ENCODE results near the gene ZBTB9. TPM values are rescaled to one million over a fixed set of nuclear protein-coding genes. Genes with fewer than 3 reads are reported as not detected.

The ZBTB9 gene
- total RNA-seq, 4 donors from 2014 or later: 2.2 to 4.0 (median 3.2) TPM

DNA sequence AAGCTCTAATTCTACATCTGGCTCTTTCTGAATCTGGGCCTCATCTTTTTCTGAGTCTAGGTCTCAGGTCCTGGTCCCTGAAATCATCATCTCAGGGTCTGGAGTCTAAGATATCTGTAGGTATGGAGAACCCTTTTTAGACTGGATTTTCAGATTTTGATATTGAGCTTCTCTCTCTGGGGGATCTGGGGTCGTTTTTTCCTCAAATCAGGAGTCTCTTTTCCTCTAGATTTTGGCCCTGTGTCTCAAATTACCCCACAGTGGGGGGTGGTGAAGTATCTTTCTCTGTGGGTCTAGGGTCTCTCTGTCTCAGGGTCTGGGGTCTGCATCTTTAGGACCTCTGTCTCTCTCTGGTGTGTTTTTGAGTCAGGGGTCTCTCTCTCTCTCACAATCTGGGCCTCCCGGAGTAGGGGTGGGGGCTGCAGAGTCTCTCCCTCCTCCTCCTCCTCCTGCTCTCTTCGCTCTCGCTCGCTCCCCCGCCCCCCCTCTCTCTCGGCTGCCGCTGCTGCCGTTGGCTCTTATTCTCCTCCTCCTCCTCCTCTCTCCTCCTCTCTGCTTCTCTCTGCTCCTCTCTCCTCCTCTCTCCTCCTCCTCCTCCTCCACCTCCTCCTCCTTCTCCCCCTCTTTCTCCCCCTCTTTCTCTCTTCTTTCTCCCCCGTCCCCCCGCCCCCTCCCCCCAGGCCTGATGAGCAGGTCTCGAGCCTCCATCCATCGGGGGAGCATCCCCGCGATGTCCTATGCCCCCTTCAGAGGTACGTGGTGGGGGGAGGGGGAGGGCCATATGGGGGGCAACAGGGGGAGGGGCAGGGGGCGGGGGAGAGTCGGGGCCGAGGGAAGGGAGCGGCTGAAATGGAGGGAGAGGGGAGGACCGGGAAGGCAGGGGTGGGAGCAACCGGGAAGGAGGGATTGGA, 34.5 kb upstream of the ZBTB9 start, which contains the start of gene SYNGAP1:
SYNGAP1 (plus strand) TSS at position 486 of the 911 bp plus-strand sequence; CDS start at position 686, 200 bp downstream.
- H3K27me3 ChIP-seq: no peaks in the 10 kb centered on the region
- ATAC-seq: peak; percentile 31
- peak within 1 kb of the TSS; percentile 87 to 98 (median 93) for H3K27ac ChIP-seq
- H3K36me3 ChIP-seq: peaks cover 0 to 13% of the 10 kb centered on the region in 2 donors
- WGBS, 2 donors (ENCODE audit: low coverage in 1 of 2): 3% methylated on average over 7 to 10 of the region's 22 CpGs
- H3K4me3 ChIP-seq: peak within 1 kb of the TSS; percentile 42 to 53
- H3K4me1 ChIP-seq: peaks cover 9 to 81% (median 33%) of the 10 kb centered on the region in 3 donors
- no peak for TF ChIP-seq POLR2AphosphoS5 (IDR thresholded peaks at IDR 0.05)
- TF ChIP-seq, protein P1, sequence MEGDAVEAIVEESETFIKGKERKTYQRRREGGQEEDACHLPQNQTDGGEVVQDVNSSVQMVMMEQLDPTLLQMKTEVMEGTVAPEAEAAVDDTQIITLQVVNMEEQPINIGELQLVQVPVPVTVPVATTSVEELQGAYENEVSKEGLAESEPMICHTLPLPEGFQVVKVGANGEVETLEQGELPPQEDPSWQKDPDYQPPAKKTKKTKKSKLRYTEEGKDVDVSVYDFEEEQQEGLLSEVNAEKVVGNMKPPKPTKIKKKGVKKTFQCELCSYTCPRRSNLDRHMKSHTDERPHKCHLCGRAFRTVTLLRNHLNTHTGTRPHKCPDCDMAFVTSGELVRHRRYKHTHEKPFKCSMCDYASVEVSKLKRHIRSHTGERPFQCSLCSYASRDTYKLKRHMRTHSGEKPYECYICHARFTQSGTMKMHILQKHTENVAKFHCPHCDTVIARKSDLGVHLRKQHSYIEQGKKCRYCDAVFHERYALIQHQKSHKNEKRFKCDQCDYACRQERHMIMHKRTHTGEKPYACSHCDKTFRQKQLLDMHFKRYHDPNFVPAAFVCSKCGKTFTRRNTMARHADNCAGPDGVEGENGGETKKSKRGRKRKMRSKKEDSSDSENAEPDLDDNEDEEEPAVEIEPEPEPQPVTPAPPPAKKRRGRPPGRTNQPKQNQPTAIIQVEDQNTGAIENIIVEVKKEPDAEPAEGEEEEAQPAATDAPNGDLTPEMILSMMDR (IDR thresholded peaks at IDR 0.05): peak in 1 of 4 experiments; percentile 2
- no peaks in the 10 kb centered on the region for H3K9me3 ChIP-seq

DNA sequence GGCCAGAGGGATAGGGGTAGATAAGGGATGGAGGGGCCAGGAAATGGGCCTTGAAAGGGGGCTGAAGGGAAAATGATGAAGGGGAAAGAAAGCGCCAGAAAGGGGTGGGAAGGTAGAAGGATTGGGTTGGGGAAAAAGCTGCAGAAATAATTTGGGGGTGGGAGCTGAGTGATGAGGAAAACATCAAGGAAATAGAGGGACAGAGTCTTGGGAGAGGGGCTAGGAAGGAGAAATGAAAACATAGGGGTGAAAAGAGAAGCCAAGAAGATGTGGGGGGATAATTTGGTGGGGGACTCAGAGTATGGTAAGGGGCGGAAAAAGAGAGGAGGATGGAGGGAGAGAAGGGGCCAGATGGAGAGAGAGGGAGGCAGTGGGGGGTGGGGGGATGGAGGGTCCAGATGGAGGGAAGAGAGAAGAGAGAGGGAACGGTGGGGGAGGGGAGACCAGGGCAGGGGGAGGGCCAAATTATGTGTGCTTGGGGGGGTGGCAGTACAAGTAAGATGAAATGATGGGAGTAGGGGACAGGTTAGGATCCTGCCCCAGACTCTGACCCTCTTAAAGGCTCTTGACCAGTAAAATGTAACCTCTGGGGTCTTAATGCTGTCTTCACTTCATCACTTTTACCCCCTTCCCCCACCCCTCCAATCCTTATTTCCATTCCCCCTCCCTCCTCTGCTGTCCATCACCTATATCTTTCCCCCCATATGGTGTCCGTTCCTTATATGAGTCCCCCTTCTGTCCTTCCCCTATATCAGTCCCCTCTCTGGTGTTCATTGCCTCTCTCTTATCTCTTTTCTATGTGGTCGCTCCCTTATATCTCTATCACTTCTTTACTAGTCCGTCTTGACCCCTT, 33.7 kb upstream of the ZBTB9 start:
- H3K4me1 ChIP-seq: peaks cover 9 to 78% (median 36%) of the 10 kb centered on the region in 3 donors
- ATAC-seq: no peak

GRCh38 chr6:33421344-33421643, 33.1 kb upstream of the ZBTB9 start:
- Histone ChIP-seq H3K4me3 (no peak overlapping the region), H3K36me3 (no peaks in the 10 kb centered on the region), H3K9me3 (no peaks in the 10 kb centered on the region), H3K27me3 (no peaks in the 10 kb centered on the region), H3K27ac (peak overlapping the region in 2 of 4 donors; percentile 92 to 98), H3K4me1 (peaks cover 9 to 76% (median 35%) of the 10 kb centered on the region in 3 donors)
- TF ChIP-seq, protein P1 (IDR thresholded peaks at IDR 0.05): no peak
- TF ChIP-seq POLR2A (IDR thresholded peaks at IDR 0.05) (no peak), EP300 (IDR thresholded peaks at IDR 0.05) (no peak), POLR2AphosphoS5 (IDR thresholded peaks at IDR 0.05) (no peak)
- WGBS, 2 donors (ENCODE audit: low coverage in 1 of 2): 70% methylated on average over 2 of the region's 2 CpGs; no CpG with 5 or more reads in 1 of the 2 donors
- ATAC-seq: no peak

More for the DNA sequence above, 33.7 kb upstream of the ZBTB9 start:
- Histone ChIP-seq H3K4me3 (peak overlapping the region; percentile 42 to 53), H3K27ac (peak overlapping the region; percentile 68 to 98 (median 86)), H3K27me3 (no peaks in the 10 kb centered on the region), H3K9me3 (no peaks in the 10 kb centered on the region), H3K36me3 (peaks cover 0 to 4% of the 10 kb centered on the region in 2 donors)
- TF ChIP-seq, protein P1 (IDR thresholded peaks at IDR 0.05): no peak
- TF ChIP-seq EP300 (IDR thresholded peaks at IDR 0.05) (no peak), POLR2A (IDR thresholded peaks at IDR 0.05) (no peak), POLR2AphosphoS5 (IDR thresholded peaks at IDR 0.05) (no peak)
- WGBS, 2 donors (ENCODE audit: low coverage in 1 of 2): 51% methylated on average over 6 of the region's 6 CpGs; no CpG with 5 or more reads in 1 of the 2 donors

- H3K4me1 ChIP-seq: peaks cover 8 to 77% (median 33%) of the 10 kb centered on the region in 3 donors
- no peak for ATAC-seq
- H3K9me3 ChIP-seq: no peaks in the 10 kb centered on the region
- no peak for TF ChIP-seq POLR2AphosphoS5 (IDR thresholded peaks at IDR 0.05)
- TF ChIP-seq, protein P1 (IDR thresholded peaks at IDR 0.05): no peak
- no peak for TF ChIP-seq EP300 (IDR thresholded peaks at IDR 0.05)
- no peak for TF ChIP-seq POLR2A (IDR thresholded peaks at IDR 0.05)
- H3K27me3 ChIP-seq: no peaks in the 10 kb centered on the region
- H3K36me3 ChIP-seq: no peaks in the 10 kb centered on the region
- H3K27ac ChIP-seq: peak overlapping the region in 3 of 4 donors; percentile 92 to 99 (median 97)
- H3K4me3 ChIP-seq: no peak overlapping the region
- 92% methylated on average over 2 of the region's 2 CpGs; no CpG with 5 or more reads in 1 of the 2 donors for WGBS, 2 donors (ENCODE audit: low coverage in 1 of 2)
Observed at GRCh38 chr6:33423777-33424176, 30.6 kb upstream of the ZBTB9 start.

All from gastroesophageal sphincter (tissue), 4 donors.